Activated CD4-positive, alpha-beta T cell treated with anti-CD3 and anti-CD28 coated beads, Interleukin-2, amount 10 ng/mL, durations not matched to agents 7 days and 5 days (primary cell): ENCODE data around the gene CLSTN2. TPM values are rescaled to one million over a fixed set of nuclear protein-coding genes. Genes with fewer than 3 reads are reported as not detected.

Experiments
- CTCF ChIA-PET: fragments of 350-600 bp; sonication (Branson Sonifier 250); formaldehyde crosslinking; loops from one replicate; lab custom pipeline; 2021; ENCODE audit warnings: antibody characterized with exemption; lab: Charles Lee
- POLR2A ChIA-PET: fragments of 350-600 bp; sonication (Branson Sonifier 250); formaldehyde crosslinking; loops from one replicate; lab custom pipeline; 2021; ENCODE audit warnings: antibody characterized with exemption; lab: Charles Lee
- DNase-seq: peaks from one replicate; pipeline ENCODE4 v3.0.0-alpha.2; 2020
- H3K27ac Mint-ChIP-seq: one replicate; pipeline ENCODE4 v1.8.0; 2021; ENCODE audit warnings: mild to moderate bottlenecking, moderate library complexity, mixed read lengths
- H3K27me3 Mint-ChIP-seq: one replicate; pipeline ENCODE4 v1.8.0; 2021; ENCODE audit warnings: mixed read lengths
- H3K36me3 Mint-ChIP-seq: one replicate; pipeline ENCODE4 v1.8.0; 2021; ENCODE audit warnings: low read depth, mixed read lengths
- H3K4me1 Mint-ChIP-seq: one replicate; pipeline ENCODE4 v1.8.0; 2021; ENCODE audit warnings: mixed read lengths
- H3K4me3 Mint-ChIP-seq: one replicate; pipeline ENCODE4 v1.8.0; 2021; ENCODE audit warnings: mild to moderate bottlenecking, moderate library complexity, mixed read lengths
- H3K9me3 Mint-ChIP-seq: one replicate; pipeline ENCODE4 v1.8.0; 2021; ENCODE audit warnings: mixed read lengths
- total RNA-seq, 2 experiments: library from RNA; stranded (reverse); gene quantifications; one replicate each; pipeline ENCODE4 v1.2.3, GENCODE V29; 2021

CLSTN2 gene
- total RNA-seq, 2 experiments from 2014 or later, result not detected

DNA sequence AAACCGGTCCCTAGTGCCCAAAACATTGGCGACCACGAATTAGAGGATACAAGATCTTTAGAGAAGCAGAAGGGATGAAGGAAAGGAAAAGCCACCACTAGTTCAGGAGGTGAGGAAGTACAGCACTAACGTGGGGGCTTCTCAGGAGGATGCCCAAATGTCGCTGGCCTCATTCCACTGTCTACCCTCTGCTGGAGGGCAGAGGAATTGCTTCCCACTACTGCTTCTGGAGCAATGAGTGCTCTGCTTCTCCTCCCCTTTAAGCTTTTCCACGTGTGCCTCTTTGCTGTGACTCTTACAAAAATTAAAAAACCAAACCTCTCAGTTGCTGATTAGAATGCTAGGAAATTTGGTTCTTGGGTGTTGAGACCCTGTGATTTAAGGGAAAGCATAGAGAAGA is 281.3 kb downstream of the CLSTN2 start:
- no peak overlapping the region for H3K27ac Mint-ChIP-seq
- H3K4me1 Mint-ChIP-seq, result no peaks in the 10 kb centered on the region
- ChIA-PET POLR2A (no interaction called here), CTCF (no interaction called here)
- H3K9me3 Mint-ChIP-seq, result no peaks in the 10 kb centered on the region
- H3K27me3 Mint-ChIP-seq, result peaks cover 2% of the 10 kb centered on the region
- DNase-seq, result no peak
- no peaks in the 10 kb centered on the region for H3K36me3 Mint-ChIP-seq
- H3K4me3 Mint-ChIP-seq, result no peak overlapping the region

- no peak overlapping the region for H3K4me3 Mint-ChIP-seq
- H3K36me3 Mint-ChIP-seq, result no peaks in the 10 kb centered on the region
- no peak overlapping the region for H3K27ac Mint-ChIP-seq
- no peaks in the 10 kb centered on the region for H3K9me3 Mint-ChIP-seq
- H3K4me1 Mint-ChIP-seq, result no peaks in the 10 kb centered on the region
- ChIA-PET POLR2A (no interaction called here), CTCF (no interaction called here)
- peaks cover 2% of the 10 kb centered on the region for H3K27me3 Mint-ChIP-seq
- DNase-seq, result no peak
Measured at GRCh38 chr3:140219291-140219690, 284.3 kb downstream of the CLSTN2 start.

DNA sequence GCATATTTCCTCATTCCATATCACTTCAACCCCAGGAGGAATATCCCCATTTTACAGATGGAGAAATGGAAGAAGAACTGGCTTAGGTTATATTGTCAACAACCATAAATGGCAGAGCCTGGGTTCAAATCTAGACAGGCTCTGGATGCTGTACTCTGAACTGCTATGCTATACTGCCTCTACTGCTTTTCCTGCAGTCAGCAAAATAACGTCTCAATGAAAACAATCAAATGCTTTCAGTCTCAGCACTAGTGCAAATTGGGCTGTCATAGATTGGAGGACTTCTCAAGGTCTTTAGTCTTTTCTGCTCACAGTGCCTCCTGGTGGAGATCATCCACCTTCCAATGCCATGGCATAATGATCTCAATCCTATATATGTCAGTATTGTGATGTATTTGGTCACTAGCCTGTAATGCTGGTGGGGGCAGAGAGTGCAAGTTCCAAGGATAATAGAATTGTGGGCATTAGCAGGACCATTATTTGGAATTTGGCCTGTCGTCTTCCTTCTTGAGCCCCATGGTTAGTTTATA is 285.0 kb downstream of the CLSTN2 start:
- DNase-seq, result no peak
- CTCF ChIA-PET, result no interaction called here
- Mint-ChIP-seq H3K9me3 (no peaks in the 10 kb centered on the region), H3K36me3 (no peaks in the 10 kb centered on the region), H3K27ac (no peak overlapping the region), H3K4me1 (no peaks in the 10 kb centered on the region), H3K4me3 (no peak overlapping the region), H3K27me3 (peaks cover 2% of the 10 kb centered on the region)
- POLR2A ChIA-PET, result no interaction called here

DNA sequence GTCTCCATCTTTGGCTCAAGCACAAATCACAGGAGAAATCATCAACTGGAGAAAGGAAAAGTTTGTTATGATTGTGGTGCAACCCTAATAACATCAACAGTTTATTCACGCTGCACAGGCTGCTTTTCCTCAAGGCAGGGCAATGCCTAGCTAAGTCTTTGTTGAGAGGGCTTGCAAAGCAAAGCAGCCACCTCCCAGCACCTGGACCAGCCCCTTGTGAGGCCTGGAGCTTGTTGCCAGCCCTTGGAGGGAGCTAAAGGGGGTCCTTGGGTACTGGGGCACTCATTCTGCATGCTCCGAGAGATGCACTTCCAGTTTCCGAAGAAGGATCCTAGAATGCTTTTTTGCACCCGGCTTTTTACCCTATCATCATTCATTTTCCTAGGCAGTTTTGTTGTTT is 288.2 kb downstream of the CLSTN2 start:
- ChIA-PET POLR2A (no interaction called here), CTCF (no interaction called here)
- Mint-ChIP-seq H3K27ac (no peak overlapping the region), H3K27me3 (no peaks in the 10 kb centered on the region), H3K4me3 (no peak overlapping the region), H3K36me3 (no peaks in the 10 kb centered on the region), H3K9me3 (peaks cover 2% of the 10 kb centered on the region), H3K4me1 (no peaks in the 10 kb centered on the region)
- no peak for DNase-seq

DNA sequence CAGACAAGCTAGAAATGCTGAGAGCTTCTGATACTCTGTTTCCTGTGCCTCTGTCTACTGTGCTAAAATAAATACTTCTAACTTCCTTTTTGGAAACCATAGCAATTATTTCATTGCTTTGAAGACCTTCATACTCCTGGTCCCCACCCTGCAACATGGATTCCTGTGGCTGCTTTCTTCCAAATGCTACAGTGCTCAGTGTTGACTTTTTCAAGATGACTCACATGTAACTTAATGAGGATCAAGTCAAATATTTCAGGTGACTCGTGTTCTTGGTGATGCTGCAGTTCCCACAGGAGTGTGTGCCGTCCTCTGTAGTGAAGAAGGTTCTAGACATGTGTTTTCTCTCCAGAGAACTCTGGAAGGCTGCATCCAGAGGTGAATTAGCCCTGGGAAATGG is 288.6 kb downstream of the CLSTN2 start:
- CTCF ChIA-PET, result no interaction called here
- Mint-ChIP-seq H3K27me3 (no peaks in the 10 kb centered on the region), H3K9me3 (peaks cover 2% of the 10 kb centered on the region), H3K27ac (no peak overlapping the region), H3K4me3 (no peak overlapping the region), H3K4me1 (no peaks in the 10 kb centered on the region), H3K36me3 (no peaks in the 10 kb centered on the region)
- DNase-seq, result no peak
- POLR2A ChIA-PET, result no interaction called here

- Mint-ChIP-seq H3K27me3 (no peaks in the 10 kb centered on the region), H3K36me3 (no peaks in the 10 kb centered on the region), H3K27ac (no peak overlapping the region), H3K4me1 (no peaks in the 10 kb centered on the region), H3K9me3 (peaks cover 2% of the 10 kb centered on the region), H3K4me3 (no peak overlapping the region)
- DNase-seq, result no peak
- ChIA-PET CTCF (no interaction called here), POLR2A (no interaction called here)
Measured at GRCh38 chr3:140224307-140224706, 289.3 kb downstream of the CLSTN2 start.

DNA sequence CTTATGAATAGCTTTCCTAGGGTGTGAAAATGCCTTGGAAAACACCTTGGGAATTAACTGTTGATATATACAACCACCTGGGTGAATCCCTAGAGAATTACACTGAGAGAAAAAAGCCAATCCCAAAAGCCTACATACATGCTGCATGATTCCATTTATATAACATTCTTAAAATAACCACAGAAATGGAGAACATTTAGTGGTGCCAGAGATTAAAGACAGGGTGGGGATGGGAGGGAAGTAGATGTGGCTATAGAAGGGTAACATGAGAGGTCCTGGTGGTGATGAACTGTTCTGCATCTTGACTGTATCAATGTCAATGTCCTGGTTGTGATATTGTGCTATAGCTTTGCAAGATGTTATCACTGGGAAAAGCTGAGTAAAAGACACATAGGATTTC is 291.0 kb downstream of the CLSTN2 start:
- DNase-seq, result no peak
- no peak overlapping the region for H3K27ac Mint-ChIP-seq
- peaks cover 2% of the 10 kb centered on the region for H3K9me3 Mint-ChIP-seq
- ChIA-PET POLR2A (no interaction called here), CTCF (no interaction called here)
- no peaks in the 10 kb centered on the region for H3K27me3 Mint-ChIP-seq
- no peaks in the 10 kb centered on the region for H3K36me3 Mint-ChIP-seq
- no peaks in the 10 kb centered on the region for H3K4me1 Mint-ChIP-seq
- no peak overlapping the region for H3K4me3 Mint-ChIP-seq

DNA sequence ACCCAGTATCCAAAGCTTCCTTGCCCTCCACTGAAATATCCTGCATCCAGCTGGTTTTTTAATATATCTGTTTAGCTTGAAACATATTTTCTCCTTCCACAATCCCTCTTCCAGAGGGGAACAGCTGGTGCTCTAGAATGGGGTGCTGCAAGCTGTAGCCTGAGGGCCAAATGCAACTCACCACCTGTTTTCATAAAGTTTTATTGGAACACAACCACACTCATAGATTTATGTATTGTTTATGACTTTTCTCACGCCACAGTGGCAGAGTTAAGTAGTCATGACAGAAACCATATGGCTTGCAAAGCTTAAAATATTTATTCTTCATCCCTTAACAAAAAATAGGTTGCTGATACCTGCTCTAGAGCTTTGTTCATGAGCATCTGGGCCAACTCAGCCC is 298.7 kb downstream of the CLSTN2 start:
- POLR2A ChIA-PET, result interaction anchor here (0.6 kb wide), 1 partner anchor 176 kb away, joined by 3 read pairs; no protein-coding TSS in a partner anchor
- no peak overlapping the region for H3K4me3 Mint-ChIP-seq

GRCh38 chr3:140234256-140234655 is 299.3 kb downstream of the CLSTN2 start:
- no peak overlapping the region for H3K27ac Mint-ChIP-seq
- H3K4me3 Mint-ChIP-seq, result no peak overlapping the region
- DNase-seq, result no peak
- H3K36me3 Mint-ChIP-seq, result no peaks in the 10 kb centered on the region
- peaks cover 6% of the 10 kb centered on the region for H3K27me3 Mint-ChIP-seq
- H3K4me1 Mint-ChIP-seq, result no peaks in the 10 kb centered on the region
- H3K9me3 Mint-ChIP-seq, result no peaks in the 10 kb centered on the region
- ChIA-PET CTCF (no interaction called here), POLR2A (interaction anchor here (0.6 kb wide), 1 partner anchor 177 kb away, joined by 3 read pairs; no protein-coding TSS in a partner anchor)

More for the DNA sequence above, 298.7 kb downstream of the CLSTN2 start:
- Mint-ChIP-seq H3K9me3 (no peaks in the 10 kb centered on the region), H3K36me3 (no peaks in the 10 kb centered on the region), H3K27me3 (peaks cover 6% of the 10 kb centered on the region), H3K27ac (no peak overlapping the region), H3K4me1 (no peaks in the 10 kb centered on the region)
- CTCF ChIA-PET, result interaction anchor here (0.8 kb wide), 1 partner anchor 141 kb away, joined by 4 read pairs; no protein-coding TSS in a partner anchor
- no peak for DNase-seq

- Mint-ChIP-seq H3K4me1 (no peaks in the 10 kb centered on the region), H3K36me3 (no peaks in the 10 kb centered on the region), H3K9me3 (no peaks in the 10 kb centered on the region), H3K27ac (no peak overlapping the region), H3K27me3 (peaks cover 6% of the 10 kb centered on the region), H3K4me3 (no peak overlapping the region)
- ChIA-PET POLR2A (no interaction called here), CTCF (no interaction called here)
- no peak for DNase-seq
Measured at GRCh38 chr3:140236836-140237501, 302.0 kb downstream of the CLSTN2 start.

DNA sequence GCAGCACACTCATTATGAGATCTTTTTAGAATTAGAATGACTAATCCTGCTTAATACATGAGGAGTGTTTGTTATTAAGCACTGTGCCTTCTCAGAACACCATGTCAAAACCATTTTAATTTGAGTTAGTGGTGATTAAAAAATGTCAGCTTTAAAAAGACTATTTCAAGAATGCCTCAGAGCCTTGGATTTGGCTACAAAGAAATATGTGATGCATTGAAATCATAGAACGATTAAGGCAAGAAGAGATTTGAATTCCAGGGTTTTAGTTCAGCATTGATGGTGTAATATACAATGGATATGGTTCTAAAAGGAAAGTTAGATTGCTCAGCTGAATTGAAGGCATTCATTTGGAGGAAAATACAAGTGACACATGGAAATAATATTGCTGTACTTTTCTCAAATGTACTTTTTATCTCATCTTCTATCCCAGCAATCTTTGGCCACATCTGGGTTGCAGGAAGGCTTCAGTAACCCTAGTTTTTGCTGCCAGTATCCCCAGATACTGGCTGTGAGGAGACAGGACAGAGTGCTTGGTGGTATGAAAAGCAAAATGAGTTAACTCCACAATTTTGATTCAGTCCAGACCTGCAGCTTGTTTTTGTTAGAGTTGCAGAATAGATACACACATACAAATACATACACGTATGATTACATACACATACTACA is 303.8 kb downstream of the CLSTN2 start:
- Mint-ChIP-seq H3K27me3 (peaks cover 6% of the 10 kb centered on the region), H3K27ac (no peak overlapping the region), H3K4me1 (no peaks in the 10 kb centered on the region), H3K9me3 (no peaks in the 10 kb centered on the region), H3K4me3 (no peak overlapping the region), H3K36me3 (no peaks in the 10 kb centered on the region)
- CTCF ChIA-PET, result interaction anchor here (0.9 kb wide), 1 partner anchor 8 kb away, joined by 3 read pairs; no protein-coding TSS in a partner anchor
- POLR2A ChIA-PET, result no interaction called here
- DNase-seq, result no peak

GRCh38 chr3:140242818-140243276 is 307.9 kb downstream of the CLSTN2 start:
- CTCF ChIA-PET, result no interaction called here
- H3K27ac Mint-ChIP-seq, result no peak overlapping the region

GRCh38 chr3:140243575-140243974 is 308.6 kb downstream of the CLSTN2 start:
- no peak for DNase-seq
- CTCF ChIA-PET, result no interaction called here
- Mint-ChIP-seq H3K36me3 (no peaks in the 10 kb centered on the region), H3K27me3 (no peaks in the 10 kb centered on the region), H3K27ac (no peak overlapping the region), H3K9me3 (no peaks in the 10 kb centered on the region), H3K4me3 (no peak overlapping the region), H3K4me1 (no peaks in the 10 kb centered on the region)
- POLR2A ChIA-PET, result no interaction called here

More at GRCh38 chr3:140242818-140243276, 307.9 kb downstream of the CLSTN2 start:
- POLR2A ChIA-PET, result no interaction called here
- Mint-ChIP-seq H3K4me3 (no peak overlapping the region), H3K27me3 (no peaks in the 10 kb centered on the region), H3K9me3 (no peaks in the 10 kb centered on the region), H3K36me3 (no peaks in the 10 kb centered on the region), H3K4me1 (no peaks in the 10 kb centered on the region)
- DNase-seq, result no peak
